GM18519 (cell line): Measurements from ENCODE around the gene ABCC9.
"Not testable (repeated sequence)": the region's sequence is repeated elsewhere in the genome, so short reads cannot be mapped to it uniquely, and the experiment has no call there.

Source experiments
- ATAC-seq: cut with Tn5 transposase; IDR thresholded peaks from one replicate; pipeline ENCODE4 v1.9.1; 2021; ENCODE audit warnings: mild to moderate bottlenecking, moderate library complexity; ENCODE audit not compliant: unreplicated experiment, low FRiP score

ABCC9 gene

GRCh38 chr12:21938879-21939278, 2.3 kb downstream of the ABCC9 start:
- ATAC-seq, result no peak

DNA sequence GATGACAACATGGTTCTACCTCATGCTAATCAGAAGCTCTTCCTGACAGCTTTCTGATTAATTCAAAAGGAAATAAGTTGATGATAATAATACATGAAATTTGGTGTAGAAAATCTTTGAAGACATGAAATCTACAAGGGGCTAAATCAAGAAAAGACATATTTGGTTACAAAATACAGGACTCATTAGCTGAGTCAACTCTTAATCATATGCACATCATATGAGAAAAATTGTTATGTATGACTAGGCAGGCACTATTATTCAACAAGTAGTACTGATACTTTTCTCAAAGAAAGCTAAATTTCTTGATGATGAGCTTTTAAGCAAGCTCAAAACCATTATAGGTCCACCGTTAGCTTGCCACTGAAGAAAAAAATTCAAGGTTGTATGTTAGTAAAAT, 7.1 kb downstream of the ABCC9 start:
- ATAC-seq, result no peak

- ATAC-seq, result no peak
Observed at GRCh38 chr12:21933656-21934055, 7.6 kb downstream of the ABCC9 start.

DNA sequence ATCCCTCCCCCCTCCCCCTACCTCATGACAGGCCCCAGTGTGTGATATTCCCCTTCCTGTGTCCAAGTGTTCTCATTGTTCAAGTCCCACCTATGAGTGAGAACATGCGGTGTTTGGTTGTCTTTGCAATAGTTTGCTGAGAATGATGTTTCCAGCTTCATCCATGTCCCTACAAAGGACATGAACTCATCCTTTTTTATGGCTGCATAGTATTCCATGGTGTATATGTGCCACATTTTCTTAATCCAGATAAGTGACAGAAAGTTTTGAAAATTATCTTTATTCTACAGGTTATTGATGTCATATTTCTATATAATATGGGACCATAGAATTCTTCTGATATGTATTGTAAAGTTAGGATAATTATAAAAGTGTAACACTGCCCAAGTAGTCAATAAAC, 11.3 kb downstream of the ABCC9 start:
- not testable (repeated sequence) for ATAC-seq

- ATAC-seq, result no peak
Observed at GRCh38 chr12:21925296-21925913, 15.8 kb downstream of the ABCC9 start.

DNA sequence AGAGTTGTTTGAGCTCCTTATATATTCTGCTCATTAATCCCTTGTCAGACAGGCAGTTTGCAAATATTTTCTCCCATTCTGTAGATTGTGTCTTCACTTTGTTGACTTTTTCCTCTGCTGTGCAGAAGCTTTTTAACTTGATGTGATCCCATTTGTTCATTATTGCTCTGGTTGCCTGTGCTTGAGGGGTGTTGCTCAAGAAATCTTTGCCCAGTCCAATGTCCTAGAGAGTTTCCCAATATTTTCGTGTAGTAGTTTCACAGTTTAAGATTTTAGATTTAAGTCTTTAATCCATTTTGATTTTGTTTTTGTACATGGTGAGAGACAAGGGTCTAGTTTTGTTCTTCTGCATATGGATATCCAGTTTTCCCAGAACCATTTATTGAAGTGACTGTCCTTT, 19.8 kb downstream of the ABCC9 start:
- ATAC-seq, result no peak

- no peak for ATAC-seq
Observed at GRCh38 chr12:21918456-21918855, 22.8 kb downstream of the ABCC9 start.

DNA sequence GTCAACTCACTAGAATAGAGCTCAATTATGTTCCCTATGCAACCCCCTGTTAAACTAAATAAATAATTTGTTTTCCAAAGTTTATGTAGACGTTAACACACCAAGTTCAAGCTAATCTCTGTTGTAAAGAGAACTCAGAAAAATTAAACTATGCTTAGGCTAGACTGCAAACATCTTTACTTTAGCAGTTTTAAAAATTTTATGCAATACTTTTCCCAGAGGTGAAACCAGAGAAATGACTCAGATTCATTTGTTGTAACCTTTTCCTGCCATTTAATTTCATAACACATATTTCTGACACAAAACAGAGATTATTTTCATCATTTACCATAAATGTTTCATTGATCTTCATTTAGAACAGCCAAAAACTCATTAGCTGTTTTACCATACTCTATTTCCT, 27.4 kb downstream of the ABCC9 start:
- ATAC-seq, result no peak

- ATAC-seq, result no peak
Observed at GRCh38 chr12:21912318-21912717, 28.9 kb downstream of the ABCC9 start.

DNA sequence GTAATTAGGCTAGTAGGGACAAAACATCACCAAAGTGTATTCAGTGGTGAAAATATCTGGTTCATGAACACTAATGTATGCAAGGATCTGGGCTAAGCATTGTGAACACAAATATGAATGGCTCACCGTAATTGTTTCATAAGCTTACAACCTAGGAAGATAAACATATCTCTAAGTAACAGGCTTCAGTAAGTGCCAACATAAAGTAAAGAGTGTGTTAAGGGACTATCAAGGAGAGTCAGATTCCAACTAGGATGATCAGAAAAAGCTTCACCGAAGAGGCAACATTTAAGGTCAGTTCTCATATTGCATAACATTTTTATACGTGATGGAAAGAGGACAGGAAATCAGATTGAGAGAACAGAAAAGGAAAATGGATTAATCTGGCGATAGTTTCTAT, 29.4 kb downstream of the ABCC9 start:
- ATAC-seq, result no peak

DNA sequence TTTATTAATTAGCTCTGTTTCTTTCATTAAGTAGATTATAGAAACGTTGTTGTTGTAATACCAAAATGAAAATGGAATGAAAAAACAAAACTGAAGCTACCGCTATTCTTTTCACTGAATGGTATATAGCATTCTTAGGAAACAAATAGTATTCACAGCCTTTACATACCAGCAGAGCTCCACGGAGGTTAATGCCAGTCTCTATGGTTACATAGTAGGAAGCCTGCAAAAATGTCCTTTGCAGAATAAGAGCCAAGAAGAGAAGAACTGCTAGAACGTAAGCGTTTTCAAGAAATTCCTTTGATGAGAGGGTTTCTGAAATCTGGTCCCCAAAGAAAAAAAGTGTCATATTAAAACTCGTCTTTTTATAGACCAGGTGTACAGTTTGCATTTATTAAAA, 30.6 kb downstream of the ABCC9 start:
- no peak for ATAC-seq

- ATAC-seq, result no peak
Observed at GRCh38 chr12:21907948-21908837, 33.0 kb downstream of the ABCC9 start.

DNA sequence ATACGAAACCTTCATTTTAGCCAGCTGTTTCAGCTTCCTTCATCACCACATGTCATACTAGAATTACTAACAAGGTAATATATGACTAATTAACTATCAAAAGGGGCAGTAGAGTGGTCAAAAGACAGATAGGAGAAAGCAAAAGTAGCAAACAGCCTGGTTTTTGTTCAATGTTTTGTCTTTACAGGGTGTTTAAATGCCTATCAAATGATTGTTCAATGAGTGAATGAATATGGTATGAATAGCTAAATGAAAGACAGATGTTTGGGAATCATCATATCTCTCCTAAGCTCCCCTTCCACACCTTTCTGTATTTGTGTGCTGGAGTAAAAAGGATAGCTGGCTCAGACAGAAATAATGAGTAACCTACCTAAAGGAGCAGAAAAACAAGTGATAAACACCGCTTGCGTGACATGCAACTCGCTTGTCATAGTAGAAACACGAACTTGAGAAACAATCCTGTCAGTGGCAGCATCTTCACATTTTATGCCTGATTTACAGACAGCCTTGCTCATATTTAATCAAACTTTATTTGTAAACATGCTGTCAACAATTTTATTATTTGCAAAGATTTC, 34.2 kb downstream of the ABCC9 start:
- no peak for ATAC-seq

GRCh38 chr12:21899532-21899931, 41.7 kb downstream of the ABCC9 start:
- ATAC-seq, result not testable (repeated sequence)

GRCh38 chr12:21895651-21896050, 45.6 kb downstream of the ABCC9 start:
- ATAC-seq, result no peak

DNA sequence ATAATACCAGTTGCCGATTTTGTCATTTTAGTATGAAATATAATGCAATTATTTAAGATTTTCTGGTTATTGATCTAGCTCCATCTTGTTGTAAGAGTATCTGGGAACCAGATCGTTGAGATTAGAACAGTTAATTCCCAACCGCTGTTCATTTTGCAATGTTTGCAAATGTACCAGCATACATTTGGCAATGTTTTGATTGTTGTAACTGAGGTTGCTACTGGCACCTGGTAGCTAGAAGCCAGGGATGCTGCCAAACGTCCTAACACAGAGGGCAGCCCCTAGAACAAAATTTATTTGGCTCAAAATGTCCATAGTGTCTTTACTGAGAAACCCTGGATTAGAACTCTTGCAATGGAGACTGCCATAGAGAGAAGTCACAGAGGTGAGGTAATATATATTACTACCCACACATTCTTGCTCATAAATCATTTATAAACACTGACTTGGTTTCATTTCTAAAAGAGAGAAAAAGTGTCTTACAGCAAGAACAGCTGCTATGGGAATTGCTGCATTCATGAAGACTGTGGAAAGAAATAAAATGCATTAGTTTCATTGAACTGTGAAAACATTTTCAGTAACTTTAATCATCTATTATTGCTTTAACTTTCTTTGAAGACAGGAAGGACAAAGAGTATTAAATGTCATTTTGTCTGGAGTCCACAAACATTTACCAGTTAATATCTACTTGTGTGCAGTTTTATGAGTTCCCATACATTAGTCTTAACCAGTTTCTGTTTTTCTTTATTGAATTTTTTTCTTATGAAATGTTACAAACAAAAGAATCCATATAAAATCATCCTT, 46.2 kb downstream of the ABCC9 start:
- ATAC-seq, result no peak

- ATAC-seq, result no peak
Observed at GRCh38 chr12:21893924-21894323, 47.3 kb downstream of the ABCC9 start.

DNA sequence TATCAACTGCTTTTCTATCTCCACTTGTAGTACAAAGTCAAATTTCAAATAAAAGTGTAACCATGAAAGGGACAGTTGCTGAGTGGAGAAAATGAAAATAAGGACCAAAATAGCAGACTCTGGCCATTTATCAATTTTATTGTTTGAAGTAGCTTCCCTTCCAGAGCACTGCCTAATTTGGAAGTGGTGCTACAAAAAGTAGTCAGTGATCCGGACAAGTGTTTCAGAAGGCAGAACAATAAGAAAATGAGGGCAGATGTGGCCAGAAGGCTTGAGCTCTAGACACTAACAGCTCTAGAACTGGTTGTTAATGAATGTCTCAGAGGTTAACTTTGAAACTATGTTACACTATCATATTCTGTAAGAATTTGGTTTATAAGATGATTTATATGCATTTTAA, 48.9 kb downstream of the ABCC9 start:
- ATAC-seq, result no peak

- no peak for ATAC-seq
Observed at GRCh38 chr12:21891751-21892217, 49.4 kb downstream of the ABCC9 start.

- ATAC-seq, result no peak
Observed at GRCh38 chr12:21888276-21888863, 52.9 kb downstream of the ABCC9 start.
